Activated CD8-positive, alpha-beta memory T cell treated with anti-CD3 and anti-CD28 coated beads for 4 hours (primary cell): Measurements from ENCODE around the gene RPL37A.

Source experiments
- DNase-seq, 2 donors: peaks; one replicate each; pipeline ENCODE4 v3.0.0-alpha.2; 2020; ENCODE audit warnings: low read depth in 2 of 2

RPL37A gene

DNA sequence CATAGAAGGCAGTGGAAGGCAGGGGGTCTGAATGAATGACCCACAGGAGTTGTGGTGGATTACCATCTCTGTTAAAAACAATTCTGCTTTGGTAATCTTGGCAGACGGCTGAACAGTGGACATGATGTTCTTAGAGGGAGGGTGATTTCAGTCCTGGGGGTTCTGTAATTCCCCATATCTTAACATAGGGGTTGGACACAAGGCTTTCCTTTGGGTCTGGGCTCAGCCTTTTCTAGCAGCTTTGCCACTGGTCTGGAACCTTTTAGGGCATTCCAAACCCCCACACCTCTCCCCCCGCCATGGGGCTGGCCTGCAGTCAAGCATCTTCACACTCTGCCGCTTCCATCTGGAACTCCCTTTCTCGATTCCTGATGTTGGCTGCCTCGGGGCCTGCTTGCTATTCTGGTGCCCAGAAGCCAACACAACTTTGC lies 50.3 kb downstream of the RPL37A start:
- no peak for DNase-seq

DNA sequence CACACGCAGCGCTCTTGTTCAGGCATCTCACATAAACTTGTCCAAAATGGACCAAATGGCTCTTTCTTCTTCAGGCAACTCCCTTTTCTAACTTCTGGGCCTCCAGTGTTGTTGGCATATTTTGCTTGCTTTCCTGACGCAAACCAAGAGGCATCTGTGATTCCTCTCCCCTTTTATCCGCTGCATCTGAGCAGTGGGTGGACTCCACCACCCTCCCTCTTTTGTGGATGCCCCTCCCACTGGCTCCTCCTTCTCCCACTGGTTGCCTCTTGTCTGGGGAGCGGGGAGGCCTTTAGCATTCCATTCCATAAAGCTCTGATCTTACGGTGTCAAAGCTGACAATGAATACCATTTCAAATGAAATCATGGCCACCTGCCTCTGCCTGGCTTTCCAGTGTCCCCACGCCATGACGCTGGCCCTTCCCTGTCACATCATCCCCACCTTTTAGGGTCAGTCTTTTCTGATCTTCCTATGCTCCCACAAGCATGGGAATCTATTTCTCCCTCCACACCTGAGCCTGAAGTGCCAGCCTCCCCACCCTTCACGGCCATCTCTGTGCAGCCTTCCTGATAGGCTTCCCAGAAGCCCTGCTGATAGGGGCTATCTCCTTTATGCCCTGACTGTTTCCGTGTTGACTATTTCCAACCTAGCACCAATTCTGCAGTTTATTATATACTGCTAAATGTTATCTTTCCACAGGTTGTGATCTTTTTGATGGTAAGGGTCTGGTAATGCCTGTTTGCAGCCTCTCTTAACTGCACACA lies 51.5 kb downstream of the RPL37A start:
- DNase-seq = no peak

DNA sequence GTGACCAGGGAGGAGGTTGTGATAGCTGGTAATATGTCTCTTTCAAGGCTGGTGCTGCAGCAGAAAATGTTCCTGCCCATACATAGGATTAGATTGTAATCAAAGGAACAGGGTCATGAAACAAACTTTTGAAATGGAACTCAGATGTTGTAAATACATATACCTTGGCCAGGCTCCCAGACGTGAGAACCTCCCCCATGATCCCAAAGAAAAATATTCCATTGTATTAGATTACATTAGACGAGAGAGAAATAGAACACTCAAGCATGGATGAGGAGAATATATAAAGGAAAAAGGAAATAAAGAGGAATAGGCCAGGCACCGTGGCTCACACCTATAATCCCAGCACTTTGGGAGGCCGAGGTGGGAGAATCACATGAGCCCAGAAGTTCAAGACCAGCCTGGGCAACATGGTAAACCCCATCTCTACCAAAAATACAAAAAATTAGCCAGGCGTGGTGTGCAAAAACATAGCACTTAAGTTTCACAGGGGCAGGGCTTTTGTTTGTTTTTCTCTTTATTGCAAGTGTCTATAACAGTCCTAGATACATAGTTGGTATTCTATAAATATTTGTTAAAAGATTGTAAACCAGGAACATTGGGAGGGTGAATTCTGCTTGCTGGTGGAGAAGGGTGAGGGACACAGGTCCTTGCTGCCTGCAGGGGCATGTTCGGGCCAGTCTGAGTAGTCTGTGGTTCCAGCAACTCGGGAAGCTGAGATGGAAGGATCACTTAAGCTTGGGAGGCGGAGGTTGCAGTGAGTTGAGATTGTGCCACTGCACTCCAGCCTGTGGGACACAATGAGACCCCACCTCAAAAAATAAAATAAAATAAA lies 52.8 kb downstream of the RPL37A start:
- DNase-seq = no peak

DNA sequence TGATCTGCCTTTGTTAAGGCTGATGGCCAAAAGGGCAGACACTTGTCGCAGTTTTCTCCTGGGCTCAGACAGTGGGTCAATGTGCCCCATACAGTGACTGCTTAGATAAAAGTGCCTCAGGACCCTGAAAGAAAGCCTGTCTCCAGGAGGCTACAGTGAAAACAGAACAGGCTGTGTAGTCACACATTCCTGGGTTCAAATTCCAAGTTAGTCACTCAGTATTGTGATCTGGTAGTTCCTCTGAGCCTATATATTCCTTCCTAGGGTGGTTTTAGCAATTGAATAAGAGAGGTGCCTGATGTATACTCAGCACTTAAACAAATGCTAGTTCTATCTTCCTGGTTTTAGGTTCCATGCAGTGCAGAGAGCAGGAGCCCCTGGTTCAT lies 54.4 kb downstream of the RPL37A start:
- DNase-seq = no peak
